ENCODE results near the gene LTA. TPM values are rescaled to one million over a fixed set of nuclear protein-coding genes. Genes with fewer than 3 reads are reported as not detected.

The LTA gene
- total RNA-seq, 2 donors from 2014 or later, result not detected

DNA sequence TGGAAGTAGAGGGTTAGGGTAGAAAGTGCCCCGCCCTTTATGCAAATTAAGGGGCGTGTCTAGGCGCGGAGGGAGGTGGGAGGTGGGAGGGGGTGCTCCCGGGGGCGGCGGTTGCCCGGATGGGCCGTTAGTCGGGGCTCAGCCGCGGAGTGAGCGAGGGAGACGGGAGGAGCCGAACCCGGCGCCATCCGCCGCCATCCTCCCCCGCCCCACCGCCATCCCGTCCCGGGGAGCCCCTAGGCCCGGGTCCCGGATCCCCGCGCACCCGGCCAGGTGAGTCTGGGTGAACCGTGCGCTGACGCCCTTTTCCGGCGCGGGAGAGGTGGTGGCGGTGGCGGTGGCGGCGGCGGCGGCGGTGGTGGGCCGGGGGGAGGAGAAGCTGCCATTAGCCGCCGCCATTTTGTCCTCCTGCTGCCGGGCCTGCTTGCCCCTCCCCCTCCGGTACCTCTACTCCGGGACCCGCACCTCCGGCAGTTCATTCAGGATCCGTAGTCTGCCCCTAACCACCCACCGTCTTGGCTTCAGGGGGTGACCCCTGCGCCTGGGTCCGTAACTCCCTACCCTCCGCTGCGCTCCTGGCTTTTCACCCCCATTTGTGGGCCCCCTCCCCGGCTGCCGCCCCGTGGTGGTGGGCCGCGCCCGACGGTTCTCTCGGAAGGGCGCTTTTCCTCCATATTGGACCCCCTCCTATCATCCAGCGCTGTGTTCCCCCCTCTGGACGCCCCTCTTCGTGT lies 48.7 kb downstream of the LTA start, which contains the start of gene PRRC2A:
PRRC2A (plus strand) TSS at position 130 of the 734 bp plus-strand sequence. CDS start 2,075 bp downstream, outside the sequence.
- peaks cover 6 to 20% of the 10 kb centered on the region in 2 donors for H3K4me1 ChIP-seq (ENCODE audit: control insufficient read depth in 1 of 2, low read depth in 2 of 2)
- peak within 1 kb of the TSS; percentile 96 for H3K4me3 ChIP-seq
- peaks cover 22% of the 10 kb centered on the region for H3K36me3 ChIP-seq
- DNase-seq (ENCODE audit: low spot score) (peak; percentile 40), ATAC-seq (ENCODE audit: insufficient number of reproducible peaks, low FRiP score, low read depth) (peak; percentile 30)
- H3K9me3 ChIP-seq, result no peaks in the 10 kb centered on the region
- TF ChIP-seq, protein P1, sequence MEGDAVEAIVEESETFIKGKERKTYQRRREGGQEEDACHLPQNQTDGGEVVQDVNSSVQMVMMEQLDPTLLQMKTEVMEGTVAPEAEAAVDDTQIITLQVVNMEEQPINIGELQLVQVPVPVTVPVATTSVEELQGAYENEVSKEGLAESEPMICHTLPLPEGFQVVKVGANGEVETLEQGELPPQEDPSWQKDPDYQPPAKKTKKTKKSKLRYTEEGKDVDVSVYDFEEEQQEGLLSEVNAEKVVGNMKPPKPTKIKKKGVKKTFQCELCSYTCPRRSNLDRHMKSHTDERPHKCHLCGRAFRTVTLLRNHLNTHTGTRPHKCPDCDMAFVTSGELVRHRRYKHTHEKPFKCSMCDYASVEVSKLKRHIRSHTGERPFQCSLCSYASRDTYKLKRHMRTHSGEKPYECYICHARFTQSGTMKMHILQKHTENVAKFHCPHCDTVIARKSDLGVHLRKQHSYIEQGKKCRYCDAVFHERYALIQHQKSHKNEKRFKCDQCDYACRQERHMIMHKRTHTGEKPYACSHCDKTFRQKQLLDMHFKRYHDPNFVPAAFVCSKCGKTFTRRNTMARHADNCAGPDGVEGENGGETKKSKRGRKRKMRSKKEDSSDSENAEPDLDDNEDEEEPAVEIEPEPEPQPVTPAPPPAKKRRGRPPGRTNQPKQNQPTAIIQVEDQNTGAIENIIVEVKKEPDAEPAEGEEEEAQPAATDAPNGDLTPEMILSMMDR (IDR thresholded peaks at IDR 0.05), result no peak
- H3K27ac ChIP-seq, result peak within 1 kb of the TSS; percentile 96 to 97
- no peaks in the 10 kb centered on the region for H3K27me3 ChIP-seq (replicated peaks; ENCODE audit: insufficient read depth)

GRCh38 chr6:31621320-31621939 lies 49.3 kb downstream of the LTA start:
- no peak for ATAC-seq (ENCODE audit: insufficient number of reproducible peaks, low FRiP score, low read depth)
- Histone ChIP-seq H3K36me3 (peaks cover 29% of the 10 kb centered on the region), H3K9me3 (no peaks in the 10 kb centered on the region), H3K4me3 (peak overlapping the region; percentile 96), H3K27me3 (replicated peaks; ENCODE audit: insufficient read depth) (no peaks in the 10 kb centered on the region), H3K4me1 (ENCODE audit: control insufficient read depth in 1 of 2, low read depth in 2 of 2) (peaks cover 6 to 20% of the 10 kb centered on the region in 2 donors), H3K27ac (peak overlapping the region; percentile 96 to 97)
- TF ChIP-seq, protein P1 (IDR thresholded peaks at IDR 0.05), result no peak
- no peak for DNase-seq (ENCODE audit: low spot score)

DNA sequence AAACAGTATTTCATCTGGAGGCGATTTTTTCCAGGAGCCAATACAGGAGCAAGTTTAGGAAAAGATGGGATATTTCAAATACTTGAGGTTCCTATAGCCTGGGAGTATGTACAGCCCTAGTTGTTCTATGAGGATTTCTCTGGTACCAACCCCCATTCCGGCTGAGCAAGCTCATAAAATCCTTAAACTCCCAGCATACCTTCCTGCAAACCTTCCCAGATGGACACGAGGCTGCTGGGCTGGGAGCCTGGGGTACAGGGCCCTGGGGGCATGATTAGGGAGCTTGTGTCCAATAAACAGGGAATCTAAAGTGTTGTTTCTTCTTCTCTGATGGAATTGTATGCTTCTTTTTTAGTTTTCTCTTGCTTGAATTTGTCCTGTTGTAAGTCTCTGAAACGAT lies 49.9 kb downstream of the LTA start:
- H3K9me3 ChIP-seq, result no peaks in the 10 kb centered on the region
- peaks cover 35% of the 10 kb centered on the region for H3K36me3 ChIP-seq
- peaks cover 6 to 20% of the 10 kb centered on the region in 2 donors for H3K4me1 ChIP-seq (ENCODE audit: control insufficient read depth in 1 of 2, low read depth in 2 of 2)
- H3K4me3 ChIP-seq, result peak overlapping the region; percentile 96
- H3K27me3 ChIP-seq (replicated peaks; ENCODE audit: insufficient read depth), result no peaks in the 10 kb centered on the region
- peak overlapping the region; percentile 96 to 97 for H3K27ac ChIP-seq
- TF ChIP-seq, protein P1 (IDR thresholded peaks at IDR 0.05), result no peak
- ATAC-seq (ENCODE audit: insufficient number of reproducible peaks, low FRiP score, low read depth) (no peak), DNase-seq (ENCODE audit: low spot score) (no peak)

DNA sequence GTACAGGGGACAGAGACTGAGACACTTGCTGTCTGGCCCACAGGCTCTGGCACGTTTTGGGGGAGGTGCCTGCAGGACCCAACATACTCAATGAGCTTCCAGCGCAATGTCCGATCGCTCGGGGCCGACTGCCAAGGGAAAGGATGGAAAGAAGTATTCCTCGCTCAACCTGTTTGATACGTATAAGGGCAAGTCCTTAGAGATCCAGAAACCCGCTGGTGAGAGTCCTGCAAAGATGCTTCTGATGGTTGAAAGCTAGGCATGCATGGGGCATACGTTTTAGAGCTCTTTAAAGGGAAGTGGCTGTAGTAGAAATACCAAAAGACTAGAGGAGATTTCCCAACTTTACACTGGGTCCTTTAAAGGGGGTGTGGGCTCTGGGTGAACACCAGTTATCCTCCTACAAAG lies 50.6 kb downstream of the LTA start:
- H3K27me3 ChIP-seq (replicated peaks; ENCODE audit: insufficient read depth), result no peaks in the 10 kb centered on the region
- H3K4me3 ChIP-seq, result no peak overlapping the region
- H3K36me3 ChIP-seq, result peaks cover 41% of the 10 kb centered on the region
- ATAC-seq (ENCODE audit: insufficient number of reproducible peaks, low FRiP score, low read depth) (no peak), DNase-seq (ENCODE audit: low spot score) (no peak)
- no peaks in the 10 kb centered on the region for H3K9me3 ChIP-seq
- peaks cover 6 to 20% of the 10 kb centered on the region in 2 donors for H3K4me1 ChIP-seq (ENCODE audit: control insufficient read depth in 1 of 2, low read depth in 2 of 2)
- no peak overlapping the region for H3K27ac ChIP-seq
- TF ChIP-seq, protein P1 (IDR thresholded peaks at IDR 0.05), result no peak

Other genes starting within 250 kb of the LTA start
- 100 to 1,000 TPM; 552 to 852 TPM for gene HLA-B, start 215.1 kb upstream of the LTA start, total RNA-seq
- gene MICA, start 168.7 kb upstream of the LTA start, total RNA-seq, result 10 to 100 TPM; 15.0 to 16.4 TPM
- 1 to 10 TPM; 4.1 to 6.6 TPM for gene MICB, start 74.1 kb upstream of the LTA start, total RNA-seq
- gene MCCD1, start 43.3 kb upstream of the LTA start, total RNA-seq, result not detected
- 100 to 1,000 TPM; 198 to 217 TPM for gene DDX39B, start 30.3 kb upstream of the LTA start, total RNA-seq
- gene ATP6V1G2, start 25.7 kb upstream of the LTA start, total RNA-seq, result under 1 TPM; 0.78 to 0.95 TPM
- gene NFKBIL1, start 24.7 kb upstream of the LTA start, total RNA-seq, result 10 to 100 TPM; 23.8 to 24.2 TPM
- 1 to 10 TPM in 1 of 2 donors, under 1 TPM in 1; 0.71 to 3.2 TPM for gene TNF, start 3.3 kb downstream of the LTA start, total RNA-seq
- gene LTB, start 10.1 kb downstream of the LTA start, total RNA-seq, result not detected
- gene LST1, start 14.0 kb downstream of the LTA start, total RNA-seq, result 10 to 100 TPM in 1 of 2 donors, 1 to 10 TPM in 1; 4.9 to 37.9 TPM
- gene NCR3, start 20.7 kb downstream of the LTA start, total RNA-seq, result not detected
- gene AIF1, start 42.9 kb downstream of the LTA start, total RNA-seq, result 10 to 100 TPM; 21.5 to 39.6 TPM
- 100 to 1,000 TPM in 1 of 2 donors, 10 to 100 TPM in 1; 94.2 to 130 TPM for gene PRRC2A, start 48.4 kb downstream of the LTA start, total RNA-seq
- 100 to 1,000 TPM; 154 to 182 TPM for gene BAG6, start 80.4 kb downstream of the LTA start, total RNA-seq
- gene APOM, start 83.6 kb downstream of the LTA start, total RNA-seq, result 1 to 10 TPM in 1 of 2 donors, not detected in 1; 2.2 TPM
- gene C6orf47, start 88.5 kb downstream of the LTA start, total RNA-seq, result 10 to 100 TPM; 23.7 to 40.1 TPM
- 10 to 100 TPM; 15.0 to 19.2 TPM for gene GPANK1, start 92.7 kb downstream of the LTA start, total RNA-seq
- gene CSNK2B, start 93.8 kb downstream of the LTA start, total RNA-seq, result 100 to 1,000 TPM; 175 to 202 TPM
- gene LY6G5B, start 97.7 kb downstream of the LTA start, total RNA-seq, result 10 to 100 TPM in 1 of 2 donors, 1 to 10 TPM in 1; 9.6 to 24.3 TPM
- gene LY6G5C, start 108.8 kb downstream of the LTA start, total RNA-seq, result not detected
- gene ABHD16A, start 131.0 kb downstream of the LTA start, total RNA-seq, result 10 to 100 TPM; 49.3 to 52.8 TPM
- not detected for gene LY6G6F, start 134.6 kb downstream of the LTA start, total RNA-seq
- not detected for gene LY6G6D, start 143.1 kb downstream of the LTA start, total RNA-seq
- gene LY6G6C, start 149.5 kb downstream of the LTA start, total RNA-seq, result not detected
- gene MPIG6B, start 151.1 kb downstream of the LTA start, total RNA-seq, result not detected
- 100 to 1,000 TPM; 136 TPM for gene DDAH2, start 157.0 kb downstream of the LTA start, total RNA-seq
- gene CLIC1, start 164.2 kb downstream of the LTA start, total RNA-seq, result 100 to 1,000 TPM; 222 to 251 TPM
- gene MSH5, start 167.7 kb downstream of the LTA start, total RNA-seq, result 10 to 100 TPM in 1 of 2 donors, 1 to 10 TPM in 1; 5.7 to 10.5 TPM
- gene SAPCD1, start 190.4 kb downstream of the LTA start, total RNA-seq, result 10 to 100 TPM in 1 of 2 donors, not detected in 1; 13.3 TPM
- gene VWA7, start 205.0 kb downstream of the LTA start, total RNA-seq, result under 1 TPM; 0.68 to 0.78 TPM
- 10 to 100 TPM; 24.8 to 46.8 TPM for gene VARS1, start 223.5 kb downstream of the LTA start, total RNA-seq
- gene LSM2, start 234.7 kb downstream of the LTA start, total RNA-seq, result 10 to 100 TPM; 21.2 to 40.1 TPM
- 1 to 10 TPM; 1.1 to 1.2 TPM for gene HSPA1L, start 243.0 kb downstream of the LTA start, total RNA-seq
- gene HSPA1A, start 243.3 kb downstream of the LTA start, total RNA-seq, result 100 to 1,000 TPM; 240 to 354 TPM

Data from thoracic aorta (tissue), 2 donors.